Neural crest cell (in vitro differentiated cells): ENCODE data around the gene PHF21B. TPM values are rescaled to one million over a fixed set of nuclear protein-coding genes. Genes with fewer than 3 reads are reported as not detected.

ENCODE experiments used
- DNase-seq: peaks from one replicate; pipeline ENCODE4 v3.0.0; 2021; ENCODE audit warnings: low read depth, mixed read lengths, low spot score
- H3K27ac Mint-ChIP-seq: one replicate; pipeline ENCODE4 v1.8.0; 2021; ENCODE audit warnings: mild to moderate bottlenecking, mixed read lengths; ENCODE audit not compliant: unreplicated experiment
- H3K27me3 Mint-ChIP-seq: 2 replicates; pipeline ENCODE4 v1.8.0; 2021; ENCODE audit warnings: low read depth, mild to moderate bottlenecking, mixed read lengths
- H3K36me3 Mint-ChIP-seq: 2 replicates; pipeline ENCODE4 v1.8.0; 2021; ENCODE audit warnings: low read depth, mild to moderate bottlenecking, mixed read lengths
- H3K4me1 Mint-ChIP-seq: 2 replicates; pipeline ENCODE4 v1.8.0; 2021; ENCODE audit warnings: mixed read lengths
- H3K4me3 Mint-ChIP-seq: one replicate; pipeline ENCODE4 v1.8.0; 2021; ENCODE audit warnings: mild to moderate bottlenecking, mixed read lengths
- H3K9me3 Mint-ChIP-seq: 2 replicates; pipeline ENCODE4 v1.8.0; 2021; ENCODE audit warnings: mixed read lengths
- total RNA-seq: library from RNA; stranded (reverse); gene quantifications from 2 replicates; pipeline ENCODE4 v1.2.1, GENCODE V29; 2021
- TF ChIP-seq, protein P1 (sequence below): fragments of 200-600 bp; sonication (generic); conservative IDR thresholded peaks from 2 replicates; pipeline ENCODE4 v1.5.0; 2021; ENCODE audit warnings: antibody characterized with exemption, mild to moderate bottlenecking

PHF21B gene
- total RNA-seq, 1 donor from 2014 or later, result 40.4 TPM

DNA sequence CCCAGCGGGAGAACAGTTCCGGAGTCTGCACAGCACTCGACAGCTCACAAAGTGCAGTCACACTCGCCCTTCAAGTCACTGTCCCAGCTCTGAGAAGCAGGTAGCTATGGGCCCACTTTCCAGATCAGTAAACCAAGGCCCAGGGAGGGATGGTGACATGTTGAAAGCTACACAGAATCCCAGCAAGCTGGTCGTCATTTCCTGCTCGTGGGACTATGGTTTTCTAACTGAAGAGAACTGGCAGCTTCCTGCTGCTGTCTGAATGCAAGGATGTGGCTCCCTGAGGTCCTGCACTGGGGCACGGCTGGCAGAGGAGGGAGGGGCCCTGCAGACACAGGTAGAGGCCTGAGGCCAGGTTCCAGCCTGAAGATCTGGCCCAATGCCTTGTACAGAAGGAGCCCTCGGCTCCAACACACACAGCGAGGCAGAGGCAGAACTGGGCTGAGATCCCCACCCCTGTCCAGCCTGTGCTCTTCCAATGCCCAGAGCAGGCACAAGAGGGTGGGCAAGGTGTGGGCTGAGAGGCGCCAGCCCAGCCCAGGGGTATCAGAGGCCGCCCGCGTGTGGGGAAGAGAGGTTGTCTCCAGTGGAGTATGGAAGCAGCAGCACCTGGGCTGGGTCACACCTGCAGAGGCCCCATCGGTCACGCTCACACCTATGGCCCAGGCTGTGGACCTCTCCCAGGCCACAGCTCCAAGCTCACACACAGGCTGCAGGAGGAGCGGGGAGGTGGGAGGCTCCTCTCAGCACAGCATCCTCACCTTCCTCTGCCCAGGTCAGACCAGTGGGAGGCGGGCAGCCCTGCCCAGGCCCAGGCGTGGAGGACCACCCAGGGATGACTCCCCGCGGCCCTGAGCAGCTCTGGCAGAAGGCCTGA lies 119.2 kb downstream of the PHF21B start:
- H3K27ac Mint-ChIP-seq, result no peak overlapping the region
- TF ChIP-seq, protein P1, sequence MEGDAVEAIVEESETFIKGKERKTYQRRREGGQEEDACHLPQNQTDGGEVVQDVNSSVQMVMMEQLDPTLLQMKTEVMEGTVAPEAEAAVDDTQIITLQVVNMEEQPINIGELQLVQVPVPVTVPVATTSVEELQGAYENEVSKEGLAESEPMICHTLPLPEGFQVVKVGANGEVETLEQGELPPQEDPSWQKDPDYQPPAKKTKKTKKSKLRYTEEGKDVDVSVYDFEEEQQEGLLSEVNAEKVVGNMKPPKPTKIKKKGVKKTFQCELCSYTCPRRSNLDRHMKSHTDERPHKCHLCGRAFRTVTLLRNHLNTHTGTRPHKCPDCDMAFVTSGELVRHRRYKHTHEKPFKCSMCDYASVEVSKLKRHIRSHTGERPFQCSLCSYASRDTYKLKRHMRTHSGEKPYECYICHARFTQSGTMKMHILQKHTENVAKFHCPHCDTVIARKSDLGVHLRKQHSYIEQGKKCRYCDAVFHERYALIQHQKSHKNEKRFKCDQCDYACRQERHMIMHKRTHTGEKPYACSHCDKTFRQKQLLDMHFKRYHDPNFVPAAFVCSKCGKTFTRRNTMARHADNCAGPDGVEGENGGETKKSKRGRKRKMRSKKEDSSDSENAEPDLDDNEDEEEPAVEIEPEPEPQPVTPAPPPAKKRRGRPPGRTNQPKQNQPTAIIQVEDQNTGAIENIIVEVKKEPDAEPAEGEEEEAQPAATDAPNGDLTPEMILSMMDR, result no peak
- no peak for DNase-seq
- H3K4me1 Mint-ChIP-seq, result peaks cover 7% of the 10 kb centered on the region
- no peaks in the 10 kb centered on the region for H3K9me3 Mint-ChIP-seq
- H3K4me3 Mint-ChIP-seq, result no peak overlapping the region
- peaks cover 7% of the 10 kb centered on the region for H3K36me3 Mint-ChIP-seq
- no peaks in the 10 kb centered on the region for H3K27me3 Mint-ChIP-seq

DNA sequence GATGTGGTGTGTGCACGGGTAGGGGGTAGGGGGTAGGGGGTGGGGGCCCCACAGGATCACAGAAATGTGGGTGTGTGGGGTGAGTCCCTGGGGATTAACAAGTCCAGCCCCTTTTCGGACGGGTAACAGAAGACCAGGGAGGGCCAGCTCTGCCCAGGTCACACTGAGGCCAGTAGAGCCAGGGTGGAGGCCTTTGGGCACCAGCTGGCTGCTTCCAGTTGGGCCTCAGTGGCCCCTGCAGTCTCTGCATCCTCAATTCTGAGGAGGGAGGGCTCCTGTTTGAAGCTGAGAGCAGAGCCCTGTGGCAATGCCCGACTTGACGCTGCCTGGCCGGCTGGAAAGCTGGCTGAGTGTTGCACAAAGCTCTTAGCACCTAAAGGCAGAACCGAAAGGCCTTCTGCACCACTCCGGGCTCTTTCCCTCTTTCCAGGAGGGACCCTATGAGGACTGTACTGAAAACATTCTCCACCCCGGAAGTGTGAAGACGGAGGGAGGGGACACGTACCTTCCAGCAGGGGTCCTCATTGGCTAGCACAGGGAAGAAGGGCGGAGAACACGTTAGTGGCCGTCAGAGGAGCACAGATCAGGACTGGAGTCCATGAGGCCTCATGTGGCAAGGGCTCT lies 120.4 kb downstream of the PHF21B start:
- Mint-ChIP-seq H3K9me3 (no peaks in the 10 kb centered on the region), H3K27ac (no peak overlapping the region), H3K27me3 (no peaks in the 10 kb centered on the region), H3K36me3 (peaks cover 3% of the 10 kb centered on the region), H3K4me3 (no peak overlapping the region), H3K4me1 (peaks cover 6% of the 10 kb centered on the region)
- TF ChIP-seq, protein P1, result no peak
- DNase-seq, result no peak

GRCh38 chr22:44888491-44889254 lies 121.1 kb downstream of the PHF21B start:
- Mint-ChIP-seq H3K27me3 (no peaks in the 10 kb centered on the region), H3K27ac (no peak overlapping the region), H3K36me3 (peaks cover 3% of the 10 kb centered on the region), H3K4me3 (no peak overlapping the region), H3K4me1 (no peaks in the 10 kb centered on the region), H3K9me3 (no peaks in the 10 kb centered on the region)
- TF ChIP-seq, protein P1, result no peak
- DNase-seq, result no peak

DNA sequence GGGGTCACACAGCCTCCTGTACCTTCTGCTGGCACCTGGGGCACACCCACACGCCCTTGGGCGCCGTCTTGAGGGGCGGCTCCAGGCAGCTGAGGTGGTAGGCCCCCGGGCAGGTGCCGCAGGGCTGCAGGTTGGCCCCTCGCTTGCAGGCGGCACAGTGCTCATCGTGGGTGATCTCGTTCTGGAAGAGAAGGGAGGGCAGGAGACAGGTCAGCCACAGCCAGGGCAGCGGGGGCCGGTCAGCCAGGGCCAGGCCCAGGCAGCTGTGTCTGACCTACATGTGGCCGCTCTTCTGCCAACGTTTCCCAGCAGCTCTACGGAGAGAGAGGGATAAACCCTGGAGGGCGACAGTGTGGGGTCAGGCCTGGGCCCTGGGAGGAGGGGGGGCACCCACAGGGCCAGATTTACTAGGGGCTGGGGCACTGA lies 121.9 kb downstream of the PHF21B start:
- no peak overlapping the region for H3K4me3 Mint-ChIP-seq
- DNase-seq, result no peak
- TF ChIP-seq, protein P1, result no peak
- peaks cover 3% of the 10 kb centered on the region for H3K36me3 Mint-ChIP-seq
- no peak overlapping the region for H3K27ac Mint-ChIP-seq
- H3K27me3 Mint-ChIP-seq, result no peaks in the 10 kb centered on the region
- no peaks in the 10 kb centered on the region for H3K4me1 Mint-ChIP-seq
- no peaks in the 10 kb centered on the region for H3K9me3 Mint-ChIP-seq

GRCh38 chr22:44885806-44886360 lies 123.9 kb downstream of the PHF21B start:
- H3K27ac Mint-ChIP-seq, result no peak overlapping the region
- TF ChIP-seq, protein P1, result no peak
- H3K36me3 Mint-ChIP-seq, result peaks cover 10% of the 10 kb centered on the region
- H3K9me3 Mint-ChIP-seq, result no peaks in the 10 kb centered on the region
- H3K4me1 Mint-ChIP-seq, result no peaks in the 10 kb centered on the region
- H3K27me3 Mint-ChIP-seq, result no peaks in the 10 kb centered on the region
- no peak for DNase-seq
- no peak overlapping the region for H3K4me3 Mint-ChIP-seq
